Measurements from ENCODE around the gene ELMO1. TPM values are rescaled to one million over a fixed set of nuclear protein-coding genes. Genes with fewer than 3 reads are reported as not detected.

Gene ELMO1
- total RNA-seq, 1 experiment from 2014 or later = not detected

DNA sequence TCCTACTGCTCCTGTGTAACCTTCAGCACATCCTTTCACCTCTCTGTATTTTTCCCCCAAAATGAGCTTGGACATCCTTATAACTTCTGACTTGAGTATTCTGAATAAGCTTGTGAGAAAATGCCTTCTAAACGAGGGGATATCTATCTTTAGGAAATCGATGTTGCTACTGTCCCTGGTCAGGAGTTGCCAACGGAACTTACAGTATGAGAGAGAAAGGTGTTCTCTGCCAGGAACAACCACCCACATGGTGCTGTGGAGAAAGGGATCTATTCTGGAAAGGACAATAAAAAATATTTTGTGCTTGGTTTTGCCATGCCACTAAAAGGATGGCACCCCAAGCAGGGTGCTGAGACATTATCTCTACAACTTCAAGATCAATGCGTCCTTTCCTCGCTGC lies 537.8 kb downstream of the ELMO1 start:
- CTCF ChIA-PET = interaction anchor here (0.5 kb wide), 1 partner anchor 305 kb away, joined by 4 read pairs; no protein-coding TSS in a partner anchor
- Histone ChIP-seq H3K4me3 (ENCODE audit: low read depth, low read length, poor library complexity, severe bottlenecking) (no peak overlapping the region), H3K27me3 (replicated peaks; ENCODE audit: insufficient read depth, low read depth, low read length, poor library complexity) (peaks cover 5% of the 10 kb centered on the region), H3K27ac (ENCODE audit: low read depth, low read length, poor library complexity, severe bottlenecking) (no peak overlapping the region), H3K4me1 (ENCODE audit: insufficient read depth, low read length, poor library complexity, severe bottlenecking) (no peaks in the 10 kb centered on the region), H3K9me3 (ENCODE audit: low read depth, low read length, poor library complexity, severe bottlenecking) (no peaks in the 10 kb centered on the region), H3K36me3 (ENCODE audit: insufficient read depth, low read length, poor library complexity, severe bottlenecking) (no peaks in the 10 kb centered on the region)
- BruUV-seq (replicated peaks) = no TSS peak
- TF ChIP-seq, protein P1, sequence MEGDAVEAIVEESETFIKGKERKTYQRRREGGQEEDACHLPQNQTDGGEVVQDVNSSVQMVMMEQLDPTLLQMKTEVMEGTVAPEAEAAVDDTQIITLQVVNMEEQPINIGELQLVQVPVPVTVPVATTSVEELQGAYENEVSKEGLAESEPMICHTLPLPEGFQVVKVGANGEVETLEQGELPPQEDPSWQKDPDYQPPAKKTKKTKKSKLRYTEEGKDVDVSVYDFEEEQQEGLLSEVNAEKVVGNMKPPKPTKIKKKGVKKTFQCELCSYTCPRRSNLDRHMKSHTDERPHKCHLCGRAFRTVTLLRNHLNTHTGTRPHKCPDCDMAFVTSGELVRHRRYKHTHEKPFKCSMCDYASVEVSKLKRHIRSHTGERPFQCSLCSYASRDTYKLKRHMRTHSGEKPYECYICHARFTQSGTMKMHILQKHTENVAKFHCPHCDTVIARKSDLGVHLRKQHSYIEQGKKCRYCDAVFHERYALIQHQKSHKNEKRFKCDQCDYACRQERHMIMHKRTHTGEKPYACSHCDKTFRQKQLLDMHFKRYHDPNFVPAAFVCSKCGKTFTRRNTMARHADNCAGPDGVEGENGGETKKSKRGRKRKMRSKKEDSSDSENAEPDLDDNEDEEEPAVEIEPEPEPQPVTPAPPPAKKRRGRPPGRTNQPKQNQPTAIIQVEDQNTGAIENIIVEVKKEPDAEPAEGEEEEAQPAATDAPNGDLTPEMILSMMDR (conservative IDR thresholded peaks at IDR 0.05; ENCODE audit: low read depth, low read length) = no peak
- no peak for TF ChIP-seq EZH2 (IDR thresholded peaks at IDR 0.05; ENCODE audit: borderline replicate concordance, low read depth, low read length, poor library complexity, severe bottlenecking)
- DNase-seq (ENCODE audit: low spot score) = no peak
- POLR2A ChIA-PET (ENCODE audit: low non-redundant PET) = no interaction called here
- intact Hi-C loops (cut with micrococcal nuclease; ENCODE audit: unreplicated experiment) = no loop called here

DNA sequence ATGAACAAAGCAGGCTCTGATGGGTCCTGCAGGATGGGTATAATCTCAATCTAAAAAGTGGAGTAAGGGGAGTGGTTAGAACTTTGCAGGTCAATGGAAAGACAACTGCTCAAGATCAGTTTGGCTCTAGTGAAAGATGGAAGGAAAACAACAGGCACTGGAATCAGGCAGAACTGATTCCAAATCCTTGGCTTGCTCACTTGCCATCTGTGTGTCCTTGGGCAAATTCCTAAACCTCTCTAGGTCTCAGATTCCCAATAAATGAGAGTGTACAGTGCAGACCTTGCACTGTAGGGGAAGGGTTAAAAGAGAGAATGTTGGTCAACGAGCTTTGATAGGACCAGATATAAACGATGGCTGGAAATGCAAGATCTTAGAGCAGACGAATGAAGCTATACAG lies 538.3 kb downstream of the ELMO1 start:
- intact Hi-C loops (cut with micrococcal nuclease; ENCODE audit: unreplicated experiment) = no loop called here
- POLR2A ChIA-PET (ENCODE audit: low non-redundant PET) = no interaction called here
- BruUV-seq (replicated peaks) = no TSS peak

DNA sequence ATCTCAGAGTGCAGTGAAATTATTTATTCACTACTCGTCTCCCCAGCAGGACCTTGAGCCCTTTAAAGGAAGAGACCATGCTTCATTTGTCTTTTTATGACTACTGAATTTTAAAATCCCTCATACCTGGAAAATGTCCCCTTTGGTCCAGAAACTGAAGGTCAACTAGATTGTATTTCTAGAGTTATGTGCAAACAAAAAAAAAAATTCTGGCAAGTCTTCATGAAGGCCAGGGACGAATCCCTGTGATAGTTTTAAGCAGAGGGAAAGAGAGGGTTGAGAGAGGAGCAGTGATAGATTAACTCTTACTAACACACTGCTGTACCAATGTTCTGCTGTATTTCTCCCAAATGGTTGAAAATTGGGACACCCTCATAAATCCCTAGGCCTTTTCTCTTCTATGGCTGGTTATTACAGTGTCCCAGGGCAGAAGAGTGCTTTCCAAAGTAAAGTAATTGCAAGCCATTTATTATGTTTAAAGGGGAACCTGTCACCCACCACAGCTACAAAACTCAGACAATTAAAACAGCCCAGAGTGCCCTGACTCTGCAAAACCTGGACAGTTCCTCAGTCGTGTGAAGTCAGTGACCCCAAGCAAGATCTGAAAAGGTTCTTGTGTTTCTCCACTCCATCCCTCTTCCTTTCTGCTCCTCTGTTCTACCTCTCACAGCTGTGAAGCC lies 541.6 kb downstream of the ELMO1 start:
- POLR2A ChIA-PET (ENCODE audit: low non-redundant PET) = no interaction called here
- TF ChIP-seq, protein P1 (conservative IDR thresholded peaks at IDR 0.05; ENCODE audit: low read depth, low read length) = no peak
- TF ChIP-seq EZH2 (IDR thresholded peaks at IDR 0.05; ENCODE audit: borderline replicate concordance, low read depth, low read length, poor library complexity, severe bottlenecking) = no peak
- Histone ChIP-seq H3K4me3 (ENCODE audit: low read depth, low read length, poor library complexity, severe bottlenecking) (no peak overlapping the region), H3K4me1 (ENCODE audit: insufficient read depth, low read length, poor library complexity, severe bottlenecking) (no peaks in the 10 kb centered on the region), H3K27ac (ENCODE audit: low read depth, low read length, poor library complexity, severe bottlenecking) (no peak overlapping the region), H3K36me3 (ENCODE audit: insufficient read depth, low read length, poor library complexity, severe bottlenecking) (no peaks in the 10 kb centered on the region), H3K27me3 (replicated peaks; ENCODE audit: insufficient read depth, low read depth, low read length, poor library complexity) (peaks cover 5% of the 10 kb centered on the region), H3K9me3 (ENCODE audit: low read depth, low read length, poor library complexity, severe bottlenecking) (no peaks in the 10 kb centered on the region)
- CTCF ChIA-PET = no interaction called here
- BruUV-seq (replicated peaks) = no TSS peak
- DNase-seq (ENCODE audit: low spot score) = no peak
- intact Hi-C loops (cut with micrococcal nuclease; ENCODE audit: unreplicated experiment) = no loop called here

More for the DNA sequence above, 538.3 kb downstream of the ELMO1 start:
- H3K4me1 ChIP-seq (ENCODE audit: insufficient read depth, low read length, poor library complexity, severe bottlenecking) = no peaks in the 10 kb centered on the region
- H3K9me3 ChIP-seq (ENCODE audit: low read depth, low read length, poor library complexity, severe bottlenecking) = no peaks in the 10 kb centered on the region
- TF ChIP-seq EZH2 (IDR thresholded peaks at IDR 0.05; ENCODE audit: borderline replicate concordance, low read depth, low read length, poor library complexity, severe bottlenecking) = no peak
- TF ChIP-seq, protein P1 (conservative IDR thresholded peaks at IDR 0.05; ENCODE audit: low read depth, low read length) = no peak
- no peaks in the 10 kb centered on the region for H3K36me3 ChIP-seq (ENCODE audit: insufficient read depth, low read length, poor library complexity, severe bottlenecking)
- H3K27me3 ChIP-seq (replicated peaks; ENCODE audit: insufficient read depth, low read depth, low read length, poor library complexity) = peaks cover 5% of the 10 kb centered on the region
- DNase-seq (ENCODE audit: low spot score) = no peak
- CTCF ChIA-PET = no interaction called here
- no peak overlapping the region for H3K27ac ChIP-seq (ENCODE audit: low read depth, low read length, poor library complexity, severe bottlenecking)
- H3K4me3 ChIP-seq (ENCODE audit: low read depth, low read length, poor library complexity, severe bottlenecking) = no peak overlapping the region

Measured in A673 (cell line).